NOMO-1 (cell line): ENCODE measurements around the gene SSX4.
"Not testable (repeated sequence)": the region's sequence is repeated elsewhere in the genome, so short reads cannot be mapped to it uniquely, and the experiment has no call there.

Experiments
- DNase-seq, 2 experiments: peaks; one replicate each; lab custom pipeline; 2025; ENCODE audit not compliant: unreplicated experiment in 2 of 2; lab: John Stamatoyannopoulos, UW

Gene SSX4

DNA sequence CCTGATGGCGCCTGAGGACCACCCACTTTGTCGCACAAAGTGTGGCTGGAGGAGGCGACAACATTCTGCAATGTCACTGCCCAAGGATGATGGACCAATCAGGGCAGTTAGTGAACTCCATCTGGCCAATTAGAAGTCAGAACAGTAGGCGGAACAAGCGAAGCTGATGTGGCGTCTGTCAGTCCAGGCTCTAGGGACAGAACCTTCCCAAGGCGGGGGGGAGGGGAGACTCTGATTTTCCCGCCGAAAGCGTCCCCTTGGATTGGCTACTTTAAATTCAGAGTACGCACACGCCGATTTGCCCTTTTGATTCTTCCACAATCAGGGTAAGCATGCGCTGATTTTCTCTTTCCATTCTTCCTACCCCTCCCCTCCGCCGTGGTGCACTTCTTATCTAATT is at the start of gene SSX4:
SSX4 (plus strand) TSS at position 301 of the 400 bp plus-strand sequence. CDS start 515 bp downstream, outside the sequence.
- not testable (repeated sequence) for DNase-seq

DNA sequence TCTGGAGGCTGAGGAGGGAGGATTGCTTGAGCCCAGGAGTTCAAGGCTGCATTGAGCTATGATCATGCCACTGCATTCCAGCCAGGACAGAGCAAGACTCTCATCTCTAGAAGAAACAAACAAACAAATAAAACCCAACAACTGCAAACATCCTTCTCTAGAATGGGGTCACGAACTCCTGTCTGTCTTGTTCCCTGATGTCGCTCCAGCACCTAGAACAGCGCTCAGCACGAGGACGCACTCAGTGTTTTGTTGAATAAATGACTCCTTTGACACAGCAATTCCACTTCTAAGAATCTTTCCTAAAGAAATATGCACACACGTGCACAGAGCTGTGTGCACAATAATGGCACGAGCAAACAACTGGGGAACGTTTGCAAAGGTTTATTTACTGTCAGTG is 37.3 kb upstream of the SSX4 start:
- DNase-seq = not testable (repeated sequence)

DNA sequence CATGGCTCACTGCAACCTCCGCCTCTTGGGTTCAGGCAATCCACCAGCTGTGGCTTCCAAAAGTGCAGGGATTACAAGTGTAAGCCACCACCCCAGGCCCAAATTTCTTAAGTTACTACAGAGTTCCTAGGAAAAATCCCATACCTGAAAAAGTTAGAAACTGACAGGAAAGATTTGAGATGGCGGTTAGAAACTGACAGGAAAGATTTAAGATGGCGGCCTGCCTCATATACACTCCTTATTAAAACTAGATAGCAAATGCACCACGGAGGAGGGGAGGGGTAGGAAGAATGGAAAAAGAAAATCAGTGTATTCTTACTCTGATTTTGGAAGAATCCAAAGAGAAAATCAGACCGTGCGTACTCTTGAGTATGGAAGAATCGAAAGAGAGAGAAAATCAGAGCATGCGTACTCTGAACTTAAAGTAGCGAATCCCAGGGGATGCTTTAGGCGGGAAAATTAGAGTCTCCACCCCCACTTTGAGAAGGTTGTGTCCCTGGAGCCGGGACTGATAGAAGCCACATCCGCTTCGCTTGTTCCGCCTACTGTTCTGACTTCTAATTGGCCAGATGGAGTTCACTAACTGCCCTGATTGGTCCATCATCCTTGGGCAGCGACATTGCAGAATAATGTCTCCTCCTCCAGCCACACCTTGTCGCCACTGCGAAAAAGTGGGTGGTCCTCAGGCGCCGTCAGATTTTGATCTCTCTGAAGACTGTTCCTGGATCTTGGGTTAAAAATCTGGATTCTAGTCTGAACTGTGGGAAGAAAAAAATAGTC is 26.8 kb upstream of the SSX4 start, which contains the start of gene SSX3:
SSX3 (minus strand) TSS at position 389 of the 780 bp plus-strand sequence. CDS start 1,454 bp downstream, outside the sequence.
- DNase-seq = not testable (repeated sequence)

DNA sequence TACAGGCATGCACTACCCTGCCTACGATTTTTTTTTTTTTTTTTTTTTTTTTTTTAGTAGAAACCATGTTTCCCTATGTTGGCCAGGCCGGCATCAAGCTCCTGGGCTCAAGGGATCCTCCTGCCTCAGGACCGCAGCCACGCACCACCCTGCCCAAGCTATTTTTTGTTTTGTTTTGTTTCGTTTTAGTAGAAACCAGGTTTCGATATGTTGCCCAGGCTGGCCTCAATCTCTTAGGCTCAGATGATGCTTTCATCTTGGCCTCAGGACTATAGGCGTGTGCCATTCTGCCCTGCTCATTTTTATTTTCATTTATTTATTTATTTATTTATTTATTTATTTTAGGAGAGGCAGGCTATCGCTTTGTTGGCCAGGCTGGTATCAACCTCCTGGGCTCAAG is 25.7 kb upstream of the SSX4 start:
- no peak for DNase-seq

GRCh38 chrX:48359281-48359680 is 24.1 kb upstream of the SSX4 start:
- not testable (repeated sequence) for DNase-seq

DNA sequence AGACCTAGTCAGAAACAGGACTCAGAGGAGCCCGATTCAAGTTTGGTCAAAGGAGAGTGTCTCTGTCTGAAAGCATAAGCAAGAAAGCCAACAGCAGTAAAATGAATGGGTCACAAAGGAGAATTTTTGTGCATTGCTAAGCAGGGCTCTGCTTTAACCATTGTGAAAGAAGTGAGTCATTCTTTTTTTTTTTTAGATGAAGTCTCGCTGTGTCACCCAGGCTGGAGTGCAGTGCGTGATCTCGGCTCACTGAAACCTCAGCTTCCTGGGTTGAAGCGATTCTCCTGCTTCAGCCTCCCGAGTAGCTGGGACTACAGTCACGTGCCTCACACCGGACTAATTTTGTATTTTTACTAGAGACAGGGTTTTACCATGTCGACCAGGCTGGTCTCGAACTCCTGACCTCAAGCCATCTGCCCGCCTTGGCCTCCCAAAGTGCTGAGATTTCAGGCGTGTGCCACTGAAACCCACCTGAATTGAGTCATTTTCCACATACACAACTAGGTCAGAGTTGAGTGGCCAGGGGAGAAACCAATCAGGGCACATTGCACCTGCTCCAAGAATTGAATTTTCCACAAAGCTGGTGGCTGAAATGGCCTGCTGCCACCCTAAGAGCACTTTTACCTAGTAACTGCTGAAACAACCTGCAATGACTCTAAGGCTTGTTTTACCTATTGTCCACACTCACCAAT is 15.5 kb upstream of the SSX4 start:
- DNase-seq = not testable (repeated sequence)

- not testable (repeated sequence) for DNase-seq
Measured at GRCh38 chrX:48370408-48370807, 12.9 kb upstream of the SSX4 start.

DNA sequence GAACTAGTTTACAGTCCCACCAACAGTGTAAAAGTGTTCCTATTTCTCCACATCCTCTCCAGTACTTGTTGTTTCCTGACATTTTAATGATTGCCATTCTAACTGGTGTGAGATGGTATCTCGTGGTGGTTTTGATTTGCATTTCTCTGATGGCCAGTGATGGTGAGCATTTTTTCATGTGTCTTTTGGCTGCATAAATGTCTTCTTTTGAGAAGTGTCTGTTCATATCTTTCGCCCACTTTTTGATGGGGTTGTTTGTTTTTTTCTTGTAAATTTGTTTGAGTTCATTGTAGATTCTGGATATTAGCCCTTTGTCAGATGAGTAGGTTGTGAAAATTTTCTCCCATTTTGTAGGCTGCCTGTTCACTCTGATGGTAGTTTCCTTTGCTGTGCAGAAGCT is 13.6 kb downstream of the SSX4 start:
- DNase-seq = not testable (repeated sequence)

- DNase-seq = not testable (repeated sequence)
Measured at GRCh38 chrX:48397825-48398224, 14.5 kb downstream of the SSX4 start.

- not testable (repeated sequence) for DNase-seq
Measured at GRCh38 chrX:48411860-48412259, 28.5 kb downstream of the SSX4 start, which contains the start of gene SSX4B. SSX4B (minus strand) TSS chrX:48411960; CDS start chrX:48411372, 588 bp downstream.

DNA sequence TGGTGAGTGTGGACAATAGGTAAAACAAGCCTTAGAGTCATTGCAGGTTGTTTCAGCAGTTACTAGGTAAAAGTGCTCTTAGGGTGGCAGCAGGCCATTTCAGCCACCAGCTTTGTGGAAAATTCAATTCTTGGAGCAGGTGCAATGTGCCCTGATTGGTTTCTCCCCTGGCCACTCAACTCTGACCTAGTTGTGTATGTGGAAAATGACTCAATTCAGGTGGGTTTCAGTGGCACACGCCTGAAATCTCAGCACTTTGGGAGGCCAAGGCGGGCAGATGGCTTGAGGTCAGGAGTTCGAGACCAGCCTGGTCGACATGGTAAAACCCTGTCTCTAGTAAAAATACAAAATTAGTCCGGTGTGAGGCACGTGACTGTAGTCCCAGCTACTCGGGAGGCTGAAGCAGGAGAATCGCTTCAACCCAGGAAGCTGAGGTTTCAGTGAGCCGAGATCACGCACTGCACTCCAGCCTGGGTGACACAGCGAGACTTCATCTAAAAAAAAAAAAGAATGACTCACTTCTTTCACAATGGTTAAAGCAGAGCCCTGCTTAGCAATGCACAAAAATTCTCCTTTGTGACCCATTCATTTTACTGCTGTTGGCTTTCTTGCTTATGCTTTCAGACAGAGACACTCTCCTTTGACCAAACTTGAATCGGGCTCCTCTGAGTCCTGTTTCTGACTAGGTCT is 43.8 kb downstream of the SSX4 start:
- not testable (repeated sequence) for DNase-seq

DNA sequence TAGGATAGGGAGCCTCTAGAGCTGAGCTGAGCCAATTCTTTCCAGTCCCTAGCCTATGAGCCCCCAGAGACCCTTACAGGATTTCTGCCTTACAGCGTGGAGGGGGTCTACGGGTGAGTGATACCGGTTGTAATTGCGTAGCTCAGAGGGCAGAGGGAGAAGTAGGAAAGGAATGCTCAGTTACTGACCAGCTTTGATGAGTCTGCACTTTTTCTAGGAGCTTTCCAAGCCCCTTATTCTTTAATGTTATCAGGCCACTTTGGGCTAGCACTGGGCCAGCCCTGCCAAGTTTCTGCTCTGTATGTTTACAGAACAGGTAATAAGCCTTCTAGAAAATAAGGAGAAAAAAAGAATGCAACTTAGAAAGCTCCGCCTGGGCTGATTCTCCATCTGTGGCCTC is 46.3 kb downstream of the SSX4 start:
- not testable (repeated sequence) for DNase-seq

DNA sequence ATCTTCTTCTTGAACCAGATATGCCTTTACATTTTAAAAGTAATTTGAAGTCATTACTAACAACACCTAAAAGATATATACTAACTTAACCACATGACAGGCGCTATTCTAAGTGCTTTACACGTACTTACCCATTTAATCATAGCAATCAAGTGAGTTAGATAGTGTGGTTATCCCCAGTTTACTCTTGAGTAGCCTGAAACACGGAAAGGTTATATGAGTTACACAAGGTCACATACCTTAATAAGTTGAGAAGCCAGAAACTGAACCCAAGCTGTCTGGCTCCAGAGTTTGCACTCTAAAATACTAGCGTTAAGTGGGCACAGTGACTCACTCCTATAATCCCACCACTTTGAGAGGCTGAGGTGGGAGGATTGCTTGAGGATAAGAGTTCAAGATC is 46.8 kb downstream of the SSX4 start:
- not testable (repeated sequence) for DNase-seq

GRCh38 chrX:48433713-48434112 is 50.4 kb downstream of the SSX4 start:
- DNase-seq = not testable (repeated sequence)
